ENCODE measurements around the gene TEKTIP1. TPM values are rescaled to one million over a fixed set of nuclear protein-coding genes. Genes with fewer than 3 reads are reported as not detected.

TEKTIP1 gene
- total RNA-seq, 1 experiment from 2014 or later: 0.49 TPM

- H3K27me3 Mint-ChIP-seq (ENCODE audit: insufficient read depth, unreplicated experiment): no peaks in the 10 kb centered on the region
- no peak overlapping the region for H3K27ac Mint-ChIP-seq (ENCODE audit: low read depth, unreplicated experiment)
- ChIA-PET CTCF (interaction anchor here (0.6 kb wide), 1 partner anchor 1191 kb away, joined by 3 read pairs; no protein-coding TSS in a partner anchor), POLR2A (no interaction called here)
- no TSS peak for BruUV-seq (replicated peaks)
- TF ChIP-seq CTCF (IDR thresholded peaks at IDR 0.05; ENCODE audit: unreplicated experiment): no peak
- DNase-seq (ENCODE audit: unreplicated experiment): no peak
- H3K4me3 Mint-ChIP-seq (ENCODE audit: unreplicated experiment): no peak overlapping the region
- no peaks in the 10 kb centered on the region for H3K9me3 Mint-ChIP-seq (ENCODE audit: unreplicated experiment)
- intact Hi-C loops (cut with micrococcal nuclease): no loop called here
- H3K36me3 Mint-ChIP-seq (ENCODE audit: insufficient read depth, unreplicated experiment): peaks cover 8% of the 10 kb centered on the region
- H3K4me1 Mint-ChIP-seq (ENCODE audit: insufficient read depth, unreplicated experiment): peaks cover 14% of the 10 kb centered on the region
Observed at GRCh38 chr19:3512562-3513228, 26.3 kb upstream of the TEKTIP1 start.

- CTCF ChIA-PET: interaction anchor here (0.6 kb wide), 2 partner anchors 242 to 1191 kb away, joined by 3 read pairs; no protein-coding TSS in a partner anchor
- H3K27ac Mint-ChIP-seq (ENCODE audit: low read depth, unreplicated experiment): no peak overlapping the region
- no peak overlapping the region for H3K4me3 Mint-ChIP-seq (ENCODE audit: unreplicated experiment)
Observed at GRCh38 chr19:3513229-3514140, 25.5 kb upstream of the TEKTIP1 start.

GRCh38 chr19:3514930-3515329 is 24.0 kb upstream of the TEKTIP1 start:
- BruUV-seq (replicated peaks): no TSS peak
- H3K27me3 Mint-ChIP-seq (ENCODE audit: insufficient read depth, unreplicated experiment): no peaks in the 10 kb centered on the region
- H3K4me1 Mint-ChIP-seq (ENCODE audit: insufficient read depth, unreplicated experiment): peaks cover 3% of the 10 kb centered on the region
- intact Hi-C loops (cut with micrococcal nuclease): no loop called here
- ChIA-PET CTCF (no interaction called here), POLR2A (interaction anchor here (0.8 to 1.0 kb wide), 2 partner anchors 27 to 441 kb away, joined by 3 read pairs; no protein-coding TSS in a partner anchor)
- no peak for TF ChIP-seq CTCF (IDR thresholded peaks at IDR 0.05; ENCODE audit: unreplicated experiment)
- no peak for DNase-seq (ENCODE audit: unreplicated experiment)
- H3K9me3 Mint-ChIP-seq (ENCODE audit: unreplicated experiment): no peaks in the 10 kb centered on the region
- peaks cover 8% of the 10 kb centered on the region for H3K36me3 Mint-ChIP-seq (ENCODE audit: insufficient read depth, unreplicated experiment)
- H3K4me3 Mint-ChIP-seq (ENCODE audit: unreplicated experiment): no peak overlapping the region
- no peak overlapping the region for H3K27ac Mint-ChIP-seq (ENCODE audit: low read depth, unreplicated experiment)

More at GRCh38 chr19:3513229-3514140, 25.5 kb upstream of the TEKTIP1 start:
- POLR2A ChIA-PET: no interaction called here
- H3K36me3 Mint-ChIP-seq (ENCODE audit: insufficient read depth, unreplicated experiment): peaks cover 8% of the 10 kb centered on the region
- peaks cover 14% of the 10 kb centered on the region for H3K4me1 Mint-ChIP-seq (ENCODE audit: insufficient read depth, unreplicated experiment)
- no peak for DNase-seq (ENCODE audit: unreplicated experiment)
- no peaks in the 10 kb centered on the region for H3K9me3 Mint-ChIP-seq (ENCODE audit: unreplicated experiment)
- H3K27me3 Mint-ChIP-seq (ENCODE audit: insufficient read depth, unreplicated experiment): no peaks in the 10 kb centered on the region
- no TSS peak for BruUV-seq (replicated peaks)
- TF ChIP-seq CTCF (IDR thresholded peaks at IDR 0.05; ENCODE audit: unreplicated experiment): no peak
- intact Hi-C loops (cut with micrococcal nuclease): no loop called here

- ChIA-PET CTCF (interaction anchor here (0.6 kb wide), 1 partner anchor 281 kb away, joined by 6 read pairs; no protein-coding TSS in a partner anchor), POLR2A (interaction anchor here (0.6 to 1.3 kb wide), 2 partner anchors 15 to 442 kb away, joined by 3 read pairs; partner anchors contain the start of gene DOHH)
- TF ChIP-seq CTCF (IDR thresholded peaks at IDR 0.05; ENCODE audit: unreplicated experiment): no peak
- Mint-ChIP-seq H3K4me1 (ENCODE audit: insufficient read depth, unreplicated experiment) (peaks cover 4% of the 10 kb centered on the region), H3K27ac (ENCODE audit: low read depth, unreplicated experiment) (no peak overlapping the region), H3K36me3 (ENCODE audit: insufficient read depth, unreplicated experiment) (peaks cover 11% of the 10 kb centered on the region), H3K9me3 (ENCODE audit: unreplicated experiment) (no peaks in the 10 kb centered on the region), H3K4me3 (ENCODE audit: unreplicated experiment) (no peak overlapping the region), H3K27me3 (ENCODE audit: insufficient read depth, unreplicated experiment) (no peaks in the 10 kb centered on the region)
- intact Hi-C loops (cut with micrococcal nuclease): no loop called here
- BruUV-seq (replicated peaks): no TSS peak
- no peak for DNase-seq (ENCODE audit: unreplicated experiment)
Observed at GRCh38 chr19:3515891-3516422, 23.0 kb upstream of the TEKTIP1 start.
